Measurements from ENCODE around the gene LATS2.

The LATS2 gene

GRCh38 chr13:21061029-21061763, at the start of gene LATS2:
LATS2 (minus strand) TSS chr13:21061586; CDS start chr13:21046026, 15,560 bp downstream.
- DNase-seq: peak; percentile 89 to 94

GRCh38 chr13:21109168-21109567, 47.8 kb upstream of the LATS2 start:
- DNase-seq: no peak

GRCh38 chr13:21106089-21106488, 44.7 kb upstream of the LATS2 start:
- DNase-seq: no peak

GRCh38 chr13:21104199-21105019, 43.0 kb upstream of the LATS2 start:
- DNase-seq: no peak

GRCh38 chr13:21101865-21102576, 40.6 kb upstream of the LATS2 start:
- no peak for DNase-seq

- no peak for DNase-seq
These were observed 39.8 kb upstream of the LATS2 start for GRCh38 chr13:21100994-21101757.

- DNase-seq: no peak
These were observed 38.8 kb upstream of the LATS2 start for GRCh38 chr13:21100211-21100610.

- DNase-seq: no peak
These were observed 33.9 kb upstream of the LATS2 start for GRCh38 chr13:21095311-21095710.

- no peak for DNase-seq
These were observed 28.4 kb upstream of the LATS2 start for GRCh38 chr13:21089830-21090229.

GRCh38 chr13:21088534-21088933, 27.1 kb upstream of the LATS2 start:
- DNase-seq: no peak

- no peak for DNase-seq
These were observed 25.5 kb upstream of the LATS2 start for GRCh38 chr13:21086929-21087328.

GRCh38 chr13:21081926-21082325, 20.5 kb upstream of the LATS2 start:
- no peak for DNase-seq

GRCh38 chr13:21080593-21080891, 19.2 kb upstream of the LATS2 start:
- DNase-seq: no peak

- DNase-seq: peak; percentile 93 to 95
These were observed 18.6 kb upstream of the LATS2 start for GRCh38 chr13:21079761-21080592.

- no peak for DNase-seq
These were observed 17.8 kb upstream of the LATS2 start for GRCh38 chr13:21079221-21079620.

- no peak for DNase-seq
These were observed 17.1 kb upstream of the LATS2 start for GRCh38 chr13:21078501-21078900.

GRCh38 chr13:21077788-21078353, 16.5 kb upstream of the LATS2 start:
- DNase-seq: peak in 1 of 2 experiments; percentile 24

- DNase-seq: peak; percentile 65 to 76
These were observed 15.8 kb upstream of the LATS2 start for GRCh38 chr13:21077076-21077787.

GRCh38 chr13:21076253-21076652, 14.9 kb upstream of the LATS2 start:
- peak; percentile 48 to 49 for DNase-seq

GRCh38 chr13:21075379-21076249, 14.2 kb upstream of the LATS2 start:
- DNase-seq: peak; percentile 45 to 51
